PC-9 (cell line): ENCODE data around the gene DDX49.

ENCODE experiments used
- EZH2 ChIP-seq: fragments of 200-600 bp; sonication (generic); IDR thresholded peaks from 2 replicates; pipeline ENCODE4 v1.8.0; 2017; ENCODE audit warnings: antibody characterized with exemption, low read depth
- TF ChIP-seq, protein P1 (sequence below): fragments of 200-600 bp; sonication (generic); conservative IDR thresholded peaks from 2 replicates; pipeline ENCODE4 v1.6.1; 2017; ENCODE audit warnings: mixed run types, antibody characterized with exemption, mild to moderate bottlenecking, moderate library complexity

DNA sequence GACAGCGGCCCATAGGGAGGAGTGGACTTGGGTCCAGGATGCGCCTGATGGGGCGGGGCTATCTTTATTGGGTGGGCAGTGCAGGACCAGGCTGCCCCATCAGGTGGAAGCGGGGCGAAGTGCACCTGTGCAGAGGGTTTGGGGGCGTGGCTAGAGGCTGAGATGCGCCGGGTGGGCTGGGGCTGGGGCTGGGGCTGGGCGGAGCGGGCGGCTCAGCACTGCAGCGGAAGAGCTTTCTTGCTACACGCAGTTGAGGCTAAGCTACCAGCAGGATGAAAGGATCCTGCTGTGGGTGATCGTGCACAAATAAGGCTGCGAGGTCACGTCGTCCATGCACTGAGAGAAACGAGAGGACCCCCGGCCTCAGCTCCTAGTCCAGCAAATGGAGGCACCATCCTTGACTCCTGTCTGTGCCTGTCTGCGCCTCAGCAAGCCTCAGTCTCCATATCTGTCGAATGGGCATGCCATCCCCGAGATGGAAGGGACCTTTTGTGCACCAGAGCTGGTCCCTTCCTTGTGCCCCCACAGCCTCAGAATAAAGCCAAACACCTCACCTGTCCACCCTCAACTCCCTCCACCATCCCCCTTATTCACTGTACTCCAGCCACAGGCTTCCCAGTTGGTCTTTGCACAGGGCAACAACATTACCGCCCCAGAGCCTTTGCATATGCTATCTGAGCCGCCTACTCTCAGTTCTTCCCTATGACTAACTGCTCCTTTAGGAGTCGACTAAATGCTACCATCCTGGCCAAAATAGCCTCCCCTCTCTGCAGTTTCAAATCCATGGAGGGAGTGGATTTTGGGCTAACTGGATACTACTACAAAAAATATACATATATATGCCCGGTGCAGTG, 42.5 kb downstream of the DDX49 start:
- TF ChIP-seq, protein P1, sequence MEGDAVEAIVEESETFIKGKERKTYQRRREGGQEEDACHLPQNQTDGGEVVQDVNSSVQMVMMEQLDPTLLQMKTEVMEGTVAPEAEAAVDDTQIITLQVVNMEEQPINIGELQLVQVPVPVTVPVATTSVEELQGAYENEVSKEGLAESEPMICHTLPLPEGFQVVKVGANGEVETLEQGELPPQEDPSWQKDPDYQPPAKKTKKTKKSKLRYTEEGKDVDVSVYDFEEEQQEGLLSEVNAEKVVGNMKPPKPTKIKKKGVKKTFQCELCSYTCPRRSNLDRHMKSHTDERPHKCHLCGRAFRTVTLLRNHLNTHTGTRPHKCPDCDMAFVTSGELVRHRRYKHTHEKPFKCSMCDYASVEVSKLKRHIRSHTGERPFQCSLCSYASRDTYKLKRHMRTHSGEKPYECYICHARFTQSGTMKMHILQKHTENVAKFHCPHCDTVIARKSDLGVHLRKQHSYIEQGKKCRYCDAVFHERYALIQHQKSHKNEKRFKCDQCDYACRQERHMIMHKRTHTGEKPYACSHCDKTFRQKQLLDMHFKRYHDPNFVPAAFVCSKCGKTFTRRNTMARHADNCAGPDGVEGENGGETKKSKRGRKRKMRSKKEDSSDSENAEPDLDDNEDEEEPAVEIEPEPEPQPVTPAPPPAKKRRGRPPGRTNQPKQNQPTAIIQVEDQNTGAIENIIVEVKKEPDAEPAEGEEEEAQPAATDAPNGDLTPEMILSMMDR, result no peak
- TF ChIP-seq EZH2, result no peak
